GM12875 (cell line): ENCODE measurements around the gene ABCA3.
"Not testable (repeated sequence)": the region's sequence is repeated elsewhere in the genome, so short reads cannot be mapped to it uniquely, and the experiment has no call there.

Source experiments
- H3K4me3 ChIP-seq: one replicate; pipeline ENCODE4 v1.5.1; 2011; ENCODE audit warnings: low read depth, low read length, control low read depth
- CTCF ChIP-seq: IDR thresholded peaks from 2 replicates; pipeline ENCODE4 v1.5.1; 2011; ENCODE audit warnings: low read depth, mild to moderate bottlenecking, control low read depth, inconsistent platforms, low read length, moderate library complexity, borderline replicate concordance; ENCODE audit not compliant: insufficient read depth

The ABCA3 gene

GRCh38 chr16:2242598-2242997, 97.9 kb downstream of the ABCA3 start:
- no peak overlapping the region for H3K4me3 ChIP-seq
- no peak for TF ChIP-seq CTCF

DNA sequence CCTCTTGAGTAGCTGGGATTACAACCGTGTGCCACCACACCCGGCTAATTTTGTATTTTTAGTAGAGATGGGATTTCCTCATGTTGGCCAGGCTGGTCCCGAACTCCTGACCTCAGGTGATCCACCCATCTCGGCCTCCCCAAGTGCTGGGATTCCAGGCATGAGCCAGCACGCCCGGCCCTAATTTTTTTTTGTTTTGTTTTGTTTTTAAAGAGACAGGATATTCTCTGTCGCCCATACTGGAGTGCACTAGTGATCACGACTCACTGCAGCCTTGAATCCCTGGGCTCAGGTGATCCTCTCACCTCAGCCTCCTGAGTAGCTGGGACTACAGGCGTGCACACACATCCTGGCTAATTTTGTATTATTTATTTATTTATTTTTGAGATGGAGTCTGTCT, 100.2 kb downstream of the ABCA3 start:
- not testable (repeated sequence) for H3K4me3 ChIP-seq

DNA sequence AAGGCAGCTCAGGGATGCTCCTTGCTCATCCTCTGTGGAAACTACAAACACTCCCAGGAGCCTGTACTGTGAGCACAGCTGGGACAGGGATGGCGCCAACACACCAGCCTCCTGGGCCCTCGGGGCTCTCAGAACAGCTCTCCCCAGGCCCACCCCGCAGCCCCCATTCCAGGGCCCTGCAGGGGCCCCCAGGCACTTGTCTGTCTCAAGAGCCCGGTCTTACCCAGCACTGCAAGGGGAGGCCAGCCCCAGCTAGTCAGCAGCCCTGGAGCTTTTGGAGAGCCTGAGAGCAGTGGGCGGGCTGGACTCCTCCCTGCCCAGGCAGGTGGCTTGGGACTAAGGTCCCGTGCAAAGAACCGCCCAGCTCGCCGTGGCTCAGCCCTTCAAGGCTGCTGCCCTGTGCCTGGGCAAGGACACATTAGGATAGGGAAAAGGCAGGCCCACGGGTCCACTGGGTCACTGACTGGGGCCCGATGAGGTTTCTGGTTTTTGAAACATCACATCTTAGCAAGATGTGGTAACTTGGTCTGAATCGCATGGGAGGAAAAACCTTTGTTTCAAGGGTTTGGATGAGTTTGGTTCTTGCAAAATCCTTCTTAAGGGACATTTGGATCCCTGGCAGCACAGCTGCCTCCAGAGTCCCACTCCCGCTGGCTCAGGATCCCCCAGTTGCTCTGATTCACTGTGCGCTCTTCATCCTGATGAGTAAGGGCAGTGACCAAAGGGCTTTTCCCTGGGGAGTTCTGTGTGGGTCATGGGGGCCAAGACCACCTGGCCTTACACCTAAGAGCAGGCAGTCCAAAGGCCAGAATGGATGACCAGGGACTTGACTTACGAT, 101.5 kb downstream of the ABCA3 start:
- no peak for TF ChIP-seq CTCF
- no peak overlapping the region for H3K4me3 ChIP-seq

DNA sequence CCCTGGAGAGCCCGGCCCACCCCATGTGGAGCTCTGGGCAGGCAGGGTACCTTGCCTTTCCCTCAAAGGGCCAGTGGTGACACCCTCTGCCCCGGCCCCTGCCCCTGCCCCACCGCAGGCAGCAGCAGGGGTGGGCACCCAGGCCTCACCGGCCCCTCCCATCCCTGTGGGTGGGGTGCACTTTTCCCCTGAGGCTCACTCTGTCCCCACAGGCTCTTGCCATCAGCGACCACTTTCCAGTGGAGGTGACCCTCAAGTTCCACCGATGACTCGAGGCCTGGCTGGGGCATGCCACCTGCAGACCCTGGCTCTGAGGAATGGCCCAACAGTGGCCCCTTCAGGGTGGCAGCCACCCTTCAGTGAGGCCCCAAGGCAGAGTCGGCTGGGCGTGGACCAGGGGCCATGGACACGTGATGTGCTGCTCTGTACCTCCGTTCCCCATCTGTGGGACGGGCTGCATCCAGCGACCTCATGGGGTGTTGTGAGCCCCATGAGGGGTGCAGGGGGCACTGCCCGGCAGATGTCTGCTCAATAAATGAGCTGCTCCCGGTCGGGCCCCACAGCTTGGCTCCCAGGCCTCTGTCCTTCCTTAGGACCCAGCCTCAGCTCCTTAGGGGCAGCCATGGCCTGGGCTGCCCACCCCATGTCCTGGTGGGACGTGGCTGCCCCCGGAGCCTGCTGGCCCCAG, 102.2 kb downstream of the ABCA3 start:
- no peak for TF ChIP-seq CTCF
- no peak overlapping the region for H3K4me3 ChIP-seq

DNA sequence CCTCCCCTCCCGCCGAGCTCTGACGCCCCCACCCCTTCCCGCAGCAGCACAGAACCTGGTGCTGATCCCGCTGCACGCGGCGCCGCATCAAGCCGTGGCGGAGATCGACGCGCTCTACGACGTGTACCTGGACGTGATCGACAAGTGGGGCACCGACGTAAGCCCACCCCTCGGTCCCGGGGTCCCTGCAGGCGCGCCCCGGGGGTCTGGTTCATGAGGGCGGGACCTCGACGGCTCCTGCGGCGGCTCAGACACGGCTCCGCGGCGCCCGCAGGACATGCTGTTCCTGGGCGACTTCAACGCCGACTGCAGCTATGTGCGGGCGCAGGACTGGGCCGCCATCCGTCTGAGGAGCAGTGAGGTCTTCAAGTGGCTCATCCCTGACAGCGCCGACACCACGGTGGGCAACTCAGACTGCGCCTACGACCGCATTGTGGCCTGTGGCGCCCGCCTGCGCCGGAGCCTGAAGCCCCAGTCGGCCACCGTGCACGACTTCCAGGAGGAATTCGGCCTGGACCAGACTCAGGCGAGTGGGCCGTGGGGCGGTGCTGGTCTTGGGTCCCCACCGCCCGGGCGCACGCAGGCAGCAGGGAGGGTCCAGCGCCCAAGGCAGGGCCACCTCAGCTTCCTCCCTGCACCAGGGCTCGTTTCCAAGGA, 102.9 kb downstream of the ABCA3 start:
- no peak for TF ChIP-seq CTCF
- no peak overlapping the region for H3K4me3 ChIP-seq

GRCh38 chr16:2237102-2237482, 103.4 kb downstream of the ABCA3 start:
- H3K4me3 ChIP-seq, result no peak overlapping the region
- no peak for TF ChIP-seq CTCF

DNA sequence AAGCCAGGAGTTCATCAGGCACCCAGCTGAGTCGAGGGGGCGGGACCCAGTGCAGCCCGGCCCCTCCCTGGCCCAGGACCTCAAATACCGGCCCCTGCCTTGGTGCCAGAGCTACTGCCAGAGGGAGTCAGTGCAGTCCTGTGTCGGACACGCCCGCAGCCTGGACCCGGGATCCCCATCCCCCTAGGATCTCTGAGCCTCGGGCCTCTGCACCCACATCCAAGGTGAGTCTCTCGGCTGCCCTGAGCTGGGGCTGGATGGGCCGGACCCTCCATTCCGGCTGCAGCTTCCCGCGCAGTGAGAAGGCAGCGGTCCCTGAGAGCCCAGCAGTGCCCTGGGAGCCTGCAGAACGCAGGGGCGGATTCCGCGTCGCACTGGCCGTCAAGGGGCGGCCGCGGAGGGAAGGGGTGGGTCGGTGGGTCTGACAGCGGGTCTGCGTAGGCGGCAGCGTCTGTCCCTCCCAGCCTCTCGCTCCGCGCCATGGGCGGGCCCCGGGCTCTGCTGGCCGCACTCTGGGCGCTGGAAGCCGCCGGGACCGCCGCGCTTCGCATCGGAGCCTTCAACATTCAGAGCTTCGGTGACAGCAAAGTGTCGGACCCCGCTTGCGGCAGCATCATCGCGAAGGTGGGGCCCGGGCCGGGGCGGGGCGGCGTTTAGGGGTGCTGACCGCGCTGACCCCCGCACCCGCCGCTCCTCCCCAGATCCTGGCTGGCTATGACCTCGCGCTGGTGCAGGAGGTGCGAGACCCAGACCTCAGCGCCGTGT, 104.0 kb downstream of the ABCA3 start, which contains the start of gene DNASE1L2:
Gene DNASE1L2, plus strand, starts transcription at position 108 of the 765 bp plus-strand sequence. Its CDS starts 373 bp downstream, at position 481.
- TF ChIP-seq CTCF, result no peak
- H3K4me3 ChIP-seq, result no peak within 1 kb of the TSS
